GM19467 (cell line): ENCODE data around the gene HACD4.
"Not testable (repeated sequence)": the region's sequence is repeated elsewhere in the genome, so short reads cannot be mapped to it uniquely, and the experiment has no call there.

Experiments used
- ATAC-seq: cut with Tn5 transposase; IDR thresholded peaks from one replicate; pipeline ENCODE4 v1.9.1; 2021; ENCODE audit warnings: mild to moderate bottlenecking, moderate library complexity; ENCODE audit not compliant: unreplicated experiment

HACD4 gene

DNA sequence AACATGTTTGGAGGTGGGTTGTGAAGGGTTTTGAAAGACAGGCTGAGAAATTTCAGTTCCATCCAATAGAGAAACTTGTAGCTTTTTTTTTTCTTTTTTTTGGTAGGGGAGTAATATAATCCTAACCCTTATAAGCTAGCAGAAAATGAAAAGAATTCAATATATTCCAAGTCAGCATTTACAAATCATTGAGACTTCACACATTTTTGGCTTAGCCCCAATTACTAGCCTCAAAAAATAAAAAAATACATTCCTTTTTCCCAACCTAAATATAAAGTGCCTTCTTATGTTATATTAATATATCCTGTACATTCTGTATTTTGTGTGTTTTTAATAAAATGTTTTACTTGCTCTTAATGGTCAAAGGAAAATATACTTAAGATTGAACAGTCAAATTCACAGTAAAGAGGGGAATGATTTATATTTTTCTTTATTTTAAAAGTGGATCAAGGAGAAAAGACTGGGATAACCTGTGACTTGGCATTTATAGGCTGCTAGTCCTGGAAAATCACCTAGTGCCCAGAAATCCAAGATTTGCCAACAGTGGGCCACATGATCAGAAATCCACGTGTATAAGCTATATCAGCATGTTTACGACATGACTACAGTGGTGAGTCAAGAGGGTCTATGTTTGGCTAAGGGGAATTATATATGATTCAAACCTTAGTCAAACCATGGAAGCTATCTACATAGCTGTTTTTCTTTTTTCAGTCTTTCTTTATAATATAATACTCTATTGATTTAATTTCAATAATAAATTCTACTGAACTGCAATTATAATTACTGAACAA lies 14.5 kb downstream of the HACD4 start:
- ATAC-seq, result no peak

DNA sequence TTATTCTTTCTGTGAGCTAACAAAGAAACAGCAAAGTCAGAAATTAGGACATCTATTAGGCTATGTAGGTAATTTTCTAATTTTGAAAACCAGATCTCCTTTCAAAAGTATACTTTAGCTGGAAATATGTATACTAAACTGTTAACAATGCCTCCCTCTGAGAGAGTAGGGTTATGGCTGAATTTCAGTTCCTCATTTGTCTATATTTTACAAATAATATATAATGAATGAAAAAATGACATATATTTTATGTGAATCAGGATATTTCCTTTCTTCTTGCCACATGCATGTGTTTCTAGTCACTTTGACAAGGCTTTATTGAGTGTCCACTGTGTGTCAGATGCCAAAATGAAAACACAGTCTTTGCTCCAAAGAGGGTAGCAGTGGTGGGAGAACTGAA lies 15.4 kb downstream of the HACD4 start:
- no peak for ATAC-seq

DNA sequence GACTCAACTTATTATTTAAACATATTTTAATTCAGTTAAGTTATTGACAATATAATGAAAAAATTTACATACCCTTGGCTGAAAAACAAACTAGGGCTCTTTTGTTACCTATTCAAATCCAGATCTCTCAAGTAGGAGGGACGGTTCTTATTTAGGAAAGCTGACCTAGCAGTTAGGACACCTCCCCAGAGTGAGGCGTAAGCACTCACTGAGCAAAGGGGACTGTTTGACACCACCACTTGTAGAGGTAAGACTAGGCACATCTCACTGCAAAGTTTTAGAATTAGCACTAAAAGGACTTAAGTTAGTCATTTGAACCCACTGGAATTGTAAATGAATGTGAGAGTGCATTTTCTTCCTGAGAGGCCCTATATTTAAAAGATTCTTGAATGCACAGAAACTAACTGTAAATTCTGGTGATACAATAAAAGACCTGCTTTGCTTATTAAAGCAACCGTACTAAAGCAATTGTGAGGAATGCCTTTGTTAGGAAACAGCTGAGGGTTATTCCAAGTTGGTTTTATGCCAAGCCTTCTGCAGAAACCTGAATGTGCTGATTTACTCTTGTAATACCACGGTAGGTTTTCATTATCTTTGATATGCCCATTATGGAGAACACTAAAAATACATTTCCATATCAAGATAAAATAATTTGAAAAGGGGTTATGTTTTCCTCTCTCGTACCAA lies 16.2 kb downstream of the HACD4 start:
- ATAC-seq, result no peak

DNA sequence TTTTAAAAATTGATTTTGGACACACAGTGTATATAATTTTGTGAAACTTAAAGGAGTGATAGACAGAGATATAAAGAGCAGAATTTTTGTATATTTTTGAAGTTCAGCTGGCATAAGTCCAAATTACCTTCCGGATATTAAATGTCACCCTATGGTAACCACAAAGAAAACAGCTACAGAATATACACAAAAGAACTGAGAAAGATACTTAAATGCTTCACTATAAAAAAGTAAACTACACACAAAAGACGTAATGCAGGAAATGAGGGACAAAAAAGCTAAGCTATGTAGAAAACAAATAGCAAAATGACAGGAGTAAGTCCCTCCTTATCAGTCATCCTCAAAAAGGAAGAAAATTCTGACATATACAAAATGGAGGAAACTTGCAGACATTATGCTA lies 29.4 kb downstream of the HACD4 start:
- no peak for ATAC-seq

DNA sequence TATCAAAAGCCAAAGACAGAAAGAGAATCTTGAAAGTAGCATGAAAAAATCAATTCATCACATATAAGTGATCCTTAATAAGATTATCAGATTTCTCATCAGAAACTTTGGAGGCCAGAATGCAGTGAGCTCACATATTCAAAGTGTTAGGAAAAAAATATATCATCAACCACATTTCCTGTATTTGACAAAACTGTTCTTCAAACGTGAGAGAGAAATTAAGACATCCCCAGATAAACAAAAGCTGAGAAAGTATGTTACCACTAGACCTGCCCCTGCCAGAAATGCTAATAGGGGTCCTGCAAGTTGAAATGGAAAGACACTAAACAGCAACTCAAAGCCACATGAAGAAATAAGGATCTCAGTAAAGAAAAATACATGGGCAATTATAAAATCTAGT lies 29.9 kb downstream of the HACD4 start:
- ATAC-seq, result no peak

DNA sequence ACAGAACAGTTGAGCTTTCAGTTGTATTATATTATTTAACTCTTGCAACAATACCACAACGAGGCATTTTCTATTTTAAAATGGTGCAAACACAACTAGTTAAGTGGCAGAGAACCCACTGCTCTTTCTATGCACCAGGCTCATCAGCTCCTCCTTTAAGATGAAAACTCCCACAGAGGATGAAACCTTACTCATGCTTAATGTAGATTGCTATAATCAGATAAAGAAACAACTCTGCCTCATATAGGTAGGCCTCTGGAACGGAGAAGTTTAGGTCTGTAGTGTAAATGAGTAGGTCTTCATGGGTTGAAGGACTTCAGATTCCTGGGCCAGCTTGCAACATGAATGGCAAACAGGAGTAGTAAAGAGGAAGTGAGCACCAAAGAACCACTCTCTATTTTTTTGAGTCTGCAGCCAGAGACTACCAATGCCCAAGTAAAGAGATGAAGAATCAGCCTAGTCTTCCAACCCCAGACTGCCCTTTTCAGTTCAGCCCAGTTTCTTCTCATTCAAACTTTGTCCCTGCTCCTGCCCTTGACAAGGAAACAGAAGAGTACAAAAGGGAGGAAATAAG lies 33.9 kb downstream of the HACD4 start:
- peak; percentile 81 for ATAC-seq

DNA sequence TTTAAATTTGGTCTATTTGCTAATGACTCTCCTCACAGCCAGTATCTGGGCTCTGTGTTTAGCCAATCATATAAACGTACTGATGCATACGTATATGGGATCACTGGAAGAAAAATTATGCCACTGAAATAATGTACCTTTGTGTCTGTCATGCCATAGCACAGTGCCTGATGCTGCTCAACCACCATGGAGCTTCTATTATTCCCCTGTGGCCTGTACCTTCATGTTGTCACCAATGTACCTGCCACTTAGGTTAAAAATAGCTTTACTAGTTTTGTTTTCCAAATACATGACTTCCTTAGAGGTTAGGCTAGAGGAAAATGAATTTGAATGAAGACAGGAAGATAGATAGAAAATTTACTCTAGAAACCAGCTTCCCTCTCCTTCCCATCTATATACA lies 34.6 kb downstream of the HACD4 start:
- peak; percentile 44 for ATAC-seq

DNA sequence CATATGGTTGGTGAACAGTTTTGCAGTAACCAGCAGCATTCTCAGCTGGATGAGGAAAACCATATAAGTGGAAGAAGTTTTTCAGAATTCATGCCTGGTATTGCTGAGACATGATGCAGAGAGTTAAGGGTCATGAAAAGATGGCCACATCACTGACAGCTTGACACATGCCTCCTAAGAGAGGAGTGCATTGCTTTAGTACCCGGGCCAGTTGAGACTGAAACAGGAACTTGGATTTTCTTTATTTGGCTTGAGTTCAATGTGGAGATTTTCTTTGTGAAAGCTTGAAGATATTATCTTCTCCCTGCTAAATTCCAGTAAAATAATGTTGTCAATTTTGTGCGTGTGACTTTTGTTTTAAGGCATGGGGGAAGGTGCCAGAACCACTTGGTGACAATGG lies 35.8 kb downstream of the HACD4 start:
- ATAC-seq, result no peak

DNA sequence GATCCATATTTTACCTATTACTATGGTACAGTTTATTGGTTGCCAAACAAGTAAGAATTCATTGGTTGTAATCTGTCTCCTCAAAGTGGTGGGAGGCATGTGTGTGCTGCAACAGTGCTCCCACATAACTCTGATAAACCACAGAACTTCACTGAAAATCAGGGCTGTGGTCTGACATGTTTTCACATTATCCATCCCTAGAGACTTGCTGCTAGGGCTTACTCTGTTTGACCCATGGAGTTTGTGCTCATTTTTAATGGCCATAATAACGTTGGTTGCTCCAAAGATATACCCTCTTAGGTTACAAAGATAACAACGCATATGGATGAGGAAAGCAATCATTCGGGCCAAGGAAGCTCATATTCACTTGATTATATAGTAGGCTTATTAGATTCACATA lies 37.0 kb downstream of the HACD4 start:
- ATAC-seq, result no peak

DNA sequence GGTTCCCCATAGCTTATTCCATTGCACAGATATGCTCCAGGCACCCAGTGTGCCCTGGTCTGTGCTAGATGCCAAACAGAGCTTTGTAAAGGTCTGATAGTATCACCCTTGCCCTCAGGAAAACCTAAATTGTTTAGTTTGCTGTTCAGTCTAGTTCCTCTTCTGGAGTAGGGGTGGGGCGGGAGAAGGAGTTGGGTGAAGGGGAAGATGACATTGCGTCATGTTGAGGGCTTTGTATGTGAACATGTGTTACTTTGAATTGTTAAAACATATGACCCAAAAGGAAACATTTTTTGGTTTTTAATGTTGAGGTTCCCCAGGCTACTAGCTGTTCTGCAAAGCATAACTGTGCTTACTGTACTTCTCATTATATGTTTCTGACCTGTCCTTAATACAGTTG lies 40.6 kb downstream of the HACD4 start:
- ATAC-seq, result no peak

DNA sequence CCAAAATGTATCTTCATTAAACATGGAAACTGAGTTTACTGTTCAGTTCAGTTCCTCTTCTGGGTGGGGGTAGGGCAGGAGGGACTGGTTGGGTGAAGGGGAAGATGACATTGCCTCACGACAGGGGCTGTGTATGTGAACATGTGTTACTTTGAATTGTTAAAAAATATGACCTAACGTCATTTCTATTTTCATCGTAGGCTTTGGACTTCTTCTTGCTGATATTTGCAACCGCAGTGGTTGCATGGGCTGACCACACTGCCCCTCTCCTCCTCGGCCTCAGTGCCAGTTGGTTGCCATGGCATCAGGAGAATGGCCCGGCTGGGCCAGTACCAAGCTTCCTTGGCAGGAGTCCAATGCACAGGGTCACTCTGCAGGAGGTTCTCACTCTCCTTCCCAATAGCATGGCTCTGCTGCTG lies 41.5 kb downstream of the HACD4 start:
- no peak for ATAC-seq

DNA sequence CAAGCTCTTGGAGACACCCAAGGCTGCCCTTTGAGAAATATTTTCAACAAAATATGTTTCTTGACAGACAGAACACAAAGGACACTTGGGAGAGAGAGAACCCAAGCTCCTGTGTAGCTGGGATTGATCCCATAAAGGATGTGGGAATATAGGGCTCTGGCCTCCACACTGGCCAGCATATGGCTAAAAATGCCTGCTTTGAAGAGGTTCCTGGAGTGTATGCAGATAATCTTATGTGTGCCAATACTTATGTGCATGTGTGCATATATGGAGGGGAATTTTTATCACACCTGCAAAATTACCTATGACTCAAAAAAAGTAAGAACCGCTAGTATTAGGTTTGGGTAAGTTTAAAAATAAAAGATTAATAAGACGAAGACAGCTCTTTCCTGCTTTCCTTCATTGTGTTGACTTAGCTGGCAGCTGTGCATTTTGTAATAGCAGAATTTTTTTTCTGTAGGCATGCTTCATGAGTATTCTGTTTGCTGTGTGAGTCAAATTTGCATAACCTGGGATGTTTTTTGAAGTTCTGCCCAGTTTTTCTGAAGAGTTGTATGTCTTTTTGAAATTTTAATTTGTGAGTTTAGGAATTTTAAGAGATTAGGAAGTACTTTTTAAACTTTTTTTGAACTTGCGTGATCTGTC lies 42.6 kb downstream of the HACD4 start:
- ATAC-seq, result no peak

DNA sequence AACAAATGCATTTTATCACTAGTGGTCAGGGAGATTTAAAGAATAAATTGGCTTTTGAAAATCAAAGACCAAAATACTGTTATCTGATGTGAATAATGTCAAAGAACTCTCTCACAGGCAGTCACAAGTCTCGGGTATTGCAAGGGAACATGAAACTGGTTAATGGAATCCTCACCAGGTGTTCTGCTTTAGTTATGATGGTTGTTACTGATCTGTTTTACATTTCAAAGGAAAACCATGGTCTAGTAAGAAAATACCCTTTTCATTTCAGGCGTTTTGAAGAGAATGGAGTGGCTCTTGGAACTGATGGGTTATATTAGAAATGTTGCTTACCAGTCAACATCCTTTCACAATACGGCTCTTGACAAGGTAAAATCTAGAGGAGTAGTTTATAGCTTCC lies 43.4 kb downstream of the HACD4 start:
- no peak for ATAC-seq

DNA sequence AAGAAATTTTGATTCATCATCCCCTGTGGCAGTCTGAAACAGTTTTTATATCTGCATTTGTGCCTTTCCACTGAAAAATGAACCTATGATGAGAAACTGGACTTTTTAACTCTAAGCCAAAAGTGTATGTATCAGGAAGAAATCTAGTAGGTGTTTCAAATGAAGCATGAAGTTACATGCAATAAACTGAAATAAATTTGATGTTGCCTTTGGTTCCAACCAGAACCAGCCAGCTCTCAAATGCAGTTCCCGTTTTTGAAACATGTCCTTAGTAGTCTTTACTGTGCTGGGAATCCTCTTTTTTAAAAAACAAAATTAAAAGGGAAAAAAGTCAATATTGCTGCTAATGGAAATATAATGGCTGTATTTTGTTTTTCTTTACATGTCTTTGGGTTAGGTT lies 43.9 kb downstream of the HACD4 start:
- no peak for ATAC-seq

DNA sequence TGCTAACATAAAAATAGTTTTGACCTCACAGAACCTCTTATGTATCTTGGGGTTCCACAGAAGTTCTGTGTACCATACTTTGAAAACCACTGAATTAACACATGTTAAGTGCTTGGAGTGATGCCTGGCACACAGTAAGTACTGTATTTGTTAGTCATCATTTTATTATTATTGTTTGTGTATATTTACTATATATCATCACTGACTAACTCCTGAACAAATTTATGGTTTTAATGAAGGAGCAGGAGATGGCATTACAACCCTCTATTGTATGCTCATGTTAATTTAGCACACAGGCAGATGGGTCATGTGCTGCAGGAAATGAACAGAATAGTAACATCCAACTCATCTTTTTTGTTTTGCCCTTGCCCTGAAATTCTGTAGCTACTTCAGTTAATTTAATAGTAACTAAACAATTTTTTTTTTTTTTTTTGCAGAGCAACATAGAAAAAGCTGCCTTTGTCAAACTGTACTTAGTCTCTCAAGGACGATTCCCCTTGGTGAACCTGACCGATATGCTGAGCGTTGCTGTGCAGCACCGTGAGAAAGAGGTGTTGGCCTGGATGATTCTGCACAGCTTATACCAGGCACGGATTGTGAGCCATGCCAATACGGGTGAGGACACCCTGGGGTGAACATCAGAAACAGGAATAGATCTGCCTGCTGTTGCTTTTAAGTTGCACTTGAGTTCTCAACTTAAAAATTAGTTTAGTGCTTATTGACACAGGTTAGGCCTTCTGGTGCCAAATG lies 45.4 kb downstream of the HACD4 start:
- ATAC-seq, result no peak

DNA sequence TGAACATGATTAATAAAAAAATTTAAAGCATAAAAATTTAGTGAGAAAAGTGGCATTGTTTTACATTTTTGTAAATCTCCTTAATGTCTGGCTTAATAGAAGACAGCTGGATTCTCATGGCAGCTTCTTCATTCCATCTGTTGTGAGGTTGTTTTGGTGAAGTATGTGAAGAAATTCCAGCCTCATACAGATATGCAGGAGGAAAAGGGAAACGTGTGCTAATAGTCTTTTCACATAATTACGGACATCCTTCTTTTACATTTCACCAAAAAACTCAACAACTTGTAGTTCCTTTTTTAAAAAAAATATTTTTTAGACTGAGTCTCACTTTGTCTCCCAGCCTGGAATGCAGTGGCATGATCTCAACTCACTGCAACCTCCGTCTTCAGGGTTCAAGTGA lies 46.9 kb downstream of the HACD4 start:
- ATAC-seq, result no peak

DNA sequence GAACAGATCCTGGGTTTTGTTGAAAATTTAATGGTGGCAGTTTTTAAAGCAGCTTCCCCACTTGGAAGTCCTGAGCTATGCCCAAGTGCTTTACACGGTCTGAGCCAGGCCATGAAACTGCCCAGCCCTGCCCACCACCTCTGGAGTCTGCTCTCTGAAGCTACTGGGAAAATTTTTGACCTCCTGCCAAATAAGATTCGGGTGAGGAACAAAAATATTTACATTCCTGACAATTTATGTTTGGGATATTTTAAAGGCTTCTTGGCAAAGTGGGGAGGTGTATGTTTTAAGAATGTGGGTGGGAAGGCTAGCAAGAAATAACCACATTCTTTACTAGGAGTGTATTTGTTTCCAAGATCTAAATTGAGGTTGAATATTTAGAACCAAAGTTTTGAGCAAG lies 50.0 kb downstream of the HACD4 start:
- ATAC-seq, result no peak

DNA sequence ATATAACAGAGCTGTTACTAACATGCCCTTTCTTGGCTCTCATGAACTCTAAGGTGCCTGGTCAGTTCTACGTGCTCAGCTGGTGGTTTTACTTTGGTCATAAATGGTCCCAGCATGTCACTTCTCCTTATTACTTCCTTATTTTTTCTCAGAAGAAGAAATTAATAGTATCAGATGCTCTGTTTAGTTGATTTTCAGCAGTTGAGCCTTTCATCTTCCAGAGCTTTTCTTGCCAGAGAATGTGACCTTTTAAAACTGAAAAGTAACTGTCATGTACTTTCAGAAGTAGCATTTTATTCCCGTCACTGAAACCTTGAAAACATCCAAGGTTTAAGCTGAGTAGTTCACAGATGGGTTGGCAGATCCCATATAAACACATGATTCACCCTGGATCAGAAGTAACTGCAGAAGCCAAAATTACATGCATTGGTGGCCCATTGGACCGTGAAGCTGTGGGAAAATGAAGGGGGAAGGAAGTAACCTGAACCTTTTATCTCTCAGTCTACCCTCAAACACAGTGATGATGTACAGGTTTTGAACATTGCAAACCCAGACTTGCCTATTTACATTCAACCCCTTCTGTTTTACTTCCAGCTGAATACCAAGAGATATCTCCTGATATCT lies 50.5 kb downstream of the HACD4 start:
- ATAC-seq, result peak; percentile 65

DNA sequence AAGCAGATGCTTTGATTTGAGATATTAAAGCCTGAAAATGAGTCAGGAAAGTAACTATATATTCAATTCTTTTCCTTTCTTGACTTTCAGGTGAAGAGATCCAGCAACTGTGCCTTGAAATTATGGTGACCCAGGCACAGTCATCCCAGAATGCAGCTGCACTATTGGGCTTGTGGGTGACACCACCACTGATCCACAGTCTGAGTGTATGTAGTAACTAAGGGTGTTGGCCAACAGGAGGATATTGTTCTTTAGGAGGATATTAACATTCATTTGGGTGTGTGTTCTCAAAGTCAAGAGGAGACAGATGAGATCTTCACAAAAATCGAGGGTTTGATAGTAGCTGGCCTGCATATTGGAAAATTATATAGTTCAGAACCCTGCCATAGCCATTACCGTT lies 53.2 kb downstream of the HACD4 start:
- ATAC-seq, result no peak

DNA sequence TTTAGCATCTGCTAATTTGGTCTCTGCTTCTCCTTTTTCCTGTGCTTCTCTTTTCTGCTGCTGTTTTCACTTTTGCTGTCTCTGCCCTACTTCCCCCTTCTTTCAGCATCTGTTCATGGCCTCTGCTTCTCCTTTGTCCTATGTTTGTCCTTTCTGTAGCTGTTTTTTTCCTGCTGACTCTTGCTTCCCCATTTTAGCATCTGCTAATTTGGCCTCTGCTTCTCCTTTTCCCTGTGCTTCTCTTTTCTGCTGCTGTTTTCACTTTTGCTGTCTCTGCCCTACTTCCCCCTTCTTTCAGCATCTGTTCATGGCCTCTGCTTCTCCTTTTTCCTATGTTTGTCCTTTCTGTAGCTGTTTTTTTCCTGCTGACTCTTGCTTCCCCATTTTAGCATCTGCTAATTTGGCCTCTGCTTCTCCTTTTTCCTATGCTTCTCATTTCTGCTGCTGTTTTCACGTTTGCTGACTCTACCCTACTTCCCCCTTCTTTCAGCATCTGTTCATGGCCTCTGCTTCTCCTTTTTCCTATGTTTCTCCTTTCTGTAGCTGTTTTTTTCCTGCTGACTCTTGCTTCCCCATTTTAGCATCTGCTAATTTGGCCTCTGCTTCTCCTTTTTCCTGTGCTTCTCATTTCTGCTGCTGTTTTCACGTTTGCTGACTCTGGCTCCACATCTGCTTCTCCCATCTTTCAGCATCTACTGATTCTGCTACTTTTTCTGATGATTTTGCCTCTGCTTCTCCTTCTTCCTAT lies 57.1 kb downstream of the HACD4 start:
- not testable (repeated sequence) for ATAC-seq
